SKM-1 (cell line): ENCODE results near the gene GPR31.

Experiments
- DNase-seq: peaks from one replicate; lab custom pipeline; 2025; ENCODE audit not compliant: unreplicated experiment; lab: John Stamatoyannopoulos, UW

The GPR31 gene

DNA sequence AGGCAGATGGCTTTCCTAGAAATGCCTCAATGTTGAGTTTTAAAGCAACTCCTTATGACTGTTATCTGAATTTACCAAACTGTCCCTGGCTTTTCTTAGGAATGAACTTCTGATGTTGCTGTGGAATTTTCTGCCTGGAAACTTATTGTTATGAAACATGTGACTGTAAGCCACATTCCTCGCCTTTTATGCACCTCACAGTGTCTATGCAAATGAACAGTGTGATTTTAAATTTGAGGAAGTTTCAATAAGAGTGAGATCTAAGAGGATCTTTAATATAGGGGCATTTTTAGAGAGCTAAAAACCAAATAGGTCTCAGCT lies 37.2 kb downstream of the GPR31 start:
- DNase-seq: no peak

DNA sequence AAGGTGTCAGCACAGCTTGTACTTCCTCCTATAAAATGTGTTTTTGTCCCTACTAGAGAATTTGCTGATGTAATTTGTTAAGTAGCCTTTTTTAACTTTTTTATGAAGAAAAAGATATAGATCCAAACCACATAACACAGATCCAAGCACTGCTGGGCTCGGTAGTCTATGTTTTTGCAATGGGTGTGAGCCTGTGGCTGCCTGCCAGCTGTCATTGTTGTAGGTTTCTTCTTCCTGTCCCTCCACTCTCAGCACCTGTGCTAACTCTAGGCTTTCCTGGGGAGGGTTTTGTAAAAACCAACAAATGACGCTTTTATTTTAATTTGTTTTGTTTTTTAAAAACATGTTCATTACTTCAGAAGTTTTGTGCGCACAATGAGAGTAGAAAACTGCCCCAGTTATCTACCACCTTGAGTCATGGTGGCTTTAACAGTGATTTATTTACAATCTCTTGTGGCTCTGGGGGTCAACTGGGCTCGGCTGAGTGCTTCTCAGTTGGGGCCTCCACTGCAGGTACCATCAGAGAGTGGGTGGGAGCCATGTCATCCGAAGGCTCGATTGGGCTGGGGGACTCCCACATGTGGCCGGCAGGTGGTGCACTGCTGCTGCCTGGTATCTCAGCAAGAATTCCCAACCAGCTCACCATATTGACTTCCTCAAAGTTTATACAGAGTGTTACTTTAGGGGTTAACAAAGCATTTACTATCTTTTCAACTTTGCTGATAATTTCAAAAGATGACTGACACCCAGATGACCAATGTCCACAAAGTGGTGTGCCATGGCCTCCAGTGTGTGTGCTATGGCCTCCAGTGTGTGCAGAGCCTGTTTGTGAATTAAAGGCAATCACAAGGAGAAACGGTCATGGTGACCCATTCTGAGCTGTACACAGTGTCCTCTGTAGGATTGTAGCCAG lies 37.9 kb downstream of the GPR31 start:
- no peak for DNase-seq

- DNase-seq: no peak
Measured at GRCh38 chr6:167118839-167119238, 38.9 kb downstream of the GPR31 start.

- DNase-seq: no peak
Measured at GRCh38 chr6:167118006-167118405, 39.8 kb downstream of the GPR31 start.

DNA sequence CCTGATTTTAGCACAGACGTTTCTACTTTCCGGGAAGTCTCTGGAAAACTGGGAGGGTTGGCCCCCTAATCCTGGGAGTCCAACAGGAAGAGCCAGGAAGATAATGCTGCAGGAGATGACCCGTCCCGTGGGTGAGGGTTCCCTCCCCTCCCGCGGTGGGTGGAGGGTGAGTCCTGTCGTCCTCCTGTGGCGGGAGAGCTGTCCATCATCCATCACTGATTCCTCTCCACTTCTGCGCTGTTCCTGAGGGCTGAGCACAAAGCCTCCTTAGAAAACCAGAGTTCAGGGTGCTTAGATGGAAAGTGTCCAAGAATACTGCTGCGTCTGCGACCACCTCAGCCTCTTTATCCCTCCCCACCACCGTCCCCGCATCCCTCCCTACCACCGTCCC lies 40.9 kb downstream of the GPR31 start:
- no peak for DNase-seq

DNA sequence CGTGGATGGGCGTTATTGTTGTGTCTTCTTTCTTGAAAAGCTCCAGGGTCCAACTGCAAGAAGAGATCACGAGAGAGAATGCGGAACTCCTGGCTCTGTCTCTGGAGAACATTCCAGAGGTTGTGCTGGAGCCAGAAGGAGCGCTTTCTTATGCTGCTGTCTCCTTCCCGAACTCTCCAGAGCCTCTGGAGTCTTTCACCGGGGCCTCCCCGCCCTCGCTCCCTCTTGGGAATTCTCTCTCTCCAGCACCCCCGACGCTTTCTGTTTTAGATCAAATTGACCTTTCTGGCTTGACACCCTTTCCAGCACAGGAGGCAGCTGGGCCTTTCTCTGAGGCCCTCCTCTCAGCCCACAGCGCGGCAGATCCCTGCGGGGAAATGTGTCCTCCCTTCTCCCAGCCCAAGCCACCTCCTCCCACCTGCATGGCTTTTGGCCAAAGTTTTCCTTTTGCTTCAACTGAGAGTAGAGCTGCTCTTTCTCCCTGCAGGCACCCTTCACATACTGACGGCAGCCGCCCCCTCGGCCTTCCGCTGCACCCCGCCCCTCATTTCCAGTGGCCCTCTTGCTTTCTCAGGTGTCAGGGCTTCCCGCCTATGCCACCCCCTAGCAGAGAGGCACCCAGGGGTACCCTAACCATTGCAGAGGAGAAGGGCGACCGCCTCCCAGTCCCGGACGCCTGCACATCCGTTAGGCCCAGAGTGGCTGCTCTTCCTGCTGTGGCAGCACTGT lies 41.5 kb downstream of the GPR31 start:
- DNase-seq: no peak

DNA sequence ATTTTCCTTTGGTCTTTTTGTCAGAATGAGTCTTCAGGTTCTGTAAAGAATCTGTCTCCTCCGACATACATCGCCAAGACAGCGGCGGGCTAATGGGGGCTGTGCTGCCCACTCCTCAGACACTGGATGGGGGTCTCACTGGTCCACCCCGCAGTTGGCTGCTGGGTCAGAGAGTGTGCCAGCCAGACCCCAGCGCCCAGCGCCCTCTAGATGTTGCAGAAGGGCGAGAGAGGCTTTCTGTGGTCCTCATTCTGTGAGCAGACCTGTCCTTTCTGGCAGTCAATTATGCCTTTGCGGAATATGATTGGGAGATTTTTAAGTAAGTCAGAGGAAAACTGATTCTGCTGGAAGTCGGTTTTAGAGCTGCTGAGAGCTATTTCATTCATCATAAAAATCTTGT lies 42.7 kb downstream of the GPR31 start:
- DNase-seq: no peak

- no peak for DNase-seq
Measured at GRCh38 chr6:167113935-167114910, 43.6 kb downstream of the GPR31 start.

DNA sequence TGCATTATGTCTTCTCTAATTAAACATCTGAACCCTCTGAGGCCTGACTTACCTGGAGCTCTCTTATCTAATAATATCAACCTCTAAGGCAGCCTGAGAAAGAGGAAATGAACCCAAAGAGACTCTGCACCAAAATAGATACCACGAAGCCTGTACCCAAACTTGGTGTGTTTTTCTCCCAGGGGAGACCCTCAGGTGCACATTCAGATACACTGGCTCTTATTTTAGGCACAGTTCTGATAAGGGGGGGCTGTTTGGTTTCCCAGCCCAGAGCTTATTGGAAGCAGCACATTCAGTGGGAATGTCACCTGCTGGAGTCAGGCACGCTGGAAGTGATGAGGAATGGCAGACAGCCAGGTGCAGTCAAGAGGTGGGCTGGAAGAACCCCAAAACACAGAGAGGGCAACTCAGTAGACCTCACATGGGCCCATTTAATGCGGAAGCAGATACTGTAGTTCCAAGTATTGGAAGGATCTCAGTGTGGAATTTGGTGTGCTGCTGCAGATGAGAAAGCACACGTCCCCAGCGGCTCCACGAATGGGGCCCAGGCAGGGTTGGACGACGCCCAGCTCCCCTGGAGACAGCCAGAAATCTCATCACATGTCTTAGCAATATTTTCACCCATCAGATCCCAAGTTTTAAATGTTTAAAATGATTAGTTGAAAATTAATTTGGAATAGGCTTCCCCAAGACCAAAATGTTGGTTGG lies 44.6 kb downstream of the GPR31 start:
- DNase-seq: no peak

GRCh38 chr6:167112421-167112820 lies 45.4 kb downstream of the GPR31 start:
- DNase-seq: no peak

DNA sequence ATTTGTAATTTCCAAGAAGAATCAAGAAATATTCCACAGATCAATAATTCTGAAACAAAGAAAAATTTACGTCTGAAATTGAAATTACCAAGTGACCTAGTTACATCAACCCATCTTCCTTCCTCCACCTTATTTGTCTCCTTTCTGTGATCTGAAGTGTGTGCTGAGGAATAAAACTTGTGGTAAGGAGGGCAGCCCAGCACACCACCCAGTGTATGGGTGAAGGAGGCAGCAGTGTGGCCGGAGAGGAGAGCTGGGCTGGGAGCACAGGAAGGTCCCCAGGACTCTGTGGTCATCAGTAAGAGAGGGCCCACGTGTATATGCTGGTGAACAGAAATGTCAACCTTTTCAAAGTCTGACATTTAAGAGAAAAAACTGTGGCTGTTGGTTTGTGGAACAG lies 46.2 kb downstream of the GPR31 start:
- no peak for DNase-seq

GRCh38 chr6:167109651-167110050 lies 48.1 kb downstream of the GPR31 start:
- DNase-seq: no peak

DNA sequence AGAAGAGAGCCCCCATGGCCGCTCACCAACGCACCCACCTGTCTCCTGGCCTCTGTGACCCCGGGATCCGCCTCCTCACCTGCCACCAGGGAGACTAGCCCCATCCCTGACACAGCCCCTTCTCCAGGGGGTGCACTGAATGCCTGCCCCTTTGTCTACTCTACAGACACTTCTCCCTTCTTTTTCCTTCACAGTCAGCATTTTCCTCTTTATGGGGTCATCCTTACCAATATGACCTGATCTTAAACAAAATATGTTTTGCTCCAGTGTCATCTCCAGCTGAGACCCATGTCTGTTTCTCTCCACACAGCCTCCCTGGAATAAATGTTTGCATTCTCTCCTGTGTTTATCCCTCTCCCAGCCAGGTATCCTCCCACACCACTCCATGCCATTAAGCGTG lies 49.5 kb downstream of the GPR31 start:
- DNase-seq: no peak

DNA sequence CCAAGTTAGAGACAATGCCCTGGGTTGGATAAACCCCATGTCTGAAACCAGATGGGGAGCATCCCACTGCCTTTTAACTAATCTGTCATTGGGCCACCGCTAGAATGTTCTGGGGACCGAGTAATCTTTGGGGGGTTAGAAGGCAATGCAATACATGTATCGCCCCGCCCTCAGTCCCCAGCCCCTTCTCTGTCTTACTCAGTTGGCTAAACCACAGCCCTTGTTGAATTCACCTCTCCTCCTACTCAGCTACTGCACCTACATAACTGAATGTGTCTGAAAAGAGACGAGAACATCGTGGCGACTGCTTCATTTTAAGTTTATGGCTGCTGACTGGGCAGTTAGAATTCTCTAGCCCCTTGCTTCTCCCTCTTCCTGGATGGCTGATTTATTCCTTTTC lies 50.0 kb downstream of the GPR31 start:
- DNase-seq: no peak

DNA sequence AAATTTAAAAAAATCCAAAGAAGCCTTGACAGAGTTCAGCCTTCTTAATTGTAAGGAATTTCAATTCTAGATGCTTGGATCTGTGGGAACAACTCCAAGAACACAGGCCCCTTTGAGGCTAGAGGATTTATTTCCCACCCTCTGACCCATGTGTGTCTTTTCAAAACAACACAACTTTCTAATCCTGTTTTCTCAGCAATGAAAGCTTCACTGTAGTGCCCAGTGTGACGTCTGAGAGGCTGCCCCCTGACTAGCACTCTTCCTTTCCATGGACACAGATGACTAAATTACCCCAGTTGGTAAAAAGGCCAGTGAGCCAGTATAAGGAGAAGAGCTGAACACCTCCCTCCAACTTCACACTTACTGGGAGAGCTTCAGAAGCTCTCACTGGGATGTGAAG lies 51.4 kb downstream of the GPR31 start:
- no peak for DNase-seq
